ACC112 (cell line): Measurements from ENCODE around the gene TERB1.

Experiments
- H2AFZ ChIP-seq: fragments of 200-600 bp; sonication (generic); one replicate; pipeline ENCODE4 v1.6.0; 2017; ENCODE audit warnings: antibody characterized with exemption, low read length; ENCODE audit not compliant: unreplicated experiment
- H3K27ac ChIP-seq: fragments of 200-600 bp; sonication (generic); 2 replicates; pipeline ENCODE4 v1.5.1; 2014; ENCODE audit warnings: low read depth, mild to moderate bottlenecking, antibody characterized with exemption, low read length, moderate library complexity
- H3K27me3 ChIP-seq: fragments of 200-600 bp; sonication (generic); 2 replicates; pipeline ENCODE4 v1.6.1; 2014; ENCODE audit warnings: mild to moderate bottlenecking, antibody characterized with exemption, low read length, moderate library complexity, mixed read lengths; ENCODE audit not compliant: insufficient read depth
- H3K36me3 ChIP-seq: fragments of 200-600 bp; sonication (generic); 2 replicates; pipeline ENCODE4 v1.6.1; 2016; ENCODE audit warnings: mild to moderate bottlenecking, antibody characterized with exemption, low read length, moderate library complexity, mixed read lengths; ENCODE audit not compliant: insufficient read depth
- H3K4me1 ChIP-seq: fragments of 200-600 bp; sonication (generic); one replicate; pipeline ENCODE4 v1.6.1; 2016; ENCODE audit warnings: low read length, mixed read lengths; ENCODE audit not compliant: insufficient read depth, unreplicated experiment, control insufficient read depth
- H3K4me3 ChIP-seq: fragments of 200-600 bp; sonication (generic); 2 replicates; pipeline ENCODE4 v1.5.1; 2014; ENCODE audit warnings: mild to moderate bottlenecking, low read depth, low read length
- H3K79me2 ChIP-seq: fragments of 200-600 bp; sonication (generic); one replicate; pipeline ENCODE4 v1.6.0; 2016; ENCODE audit warnings: low read length; ENCODE audit not compliant: control insufficient read depth, unreplicated experiment, insufficient read depth

The TERB1 gene

DNA sequence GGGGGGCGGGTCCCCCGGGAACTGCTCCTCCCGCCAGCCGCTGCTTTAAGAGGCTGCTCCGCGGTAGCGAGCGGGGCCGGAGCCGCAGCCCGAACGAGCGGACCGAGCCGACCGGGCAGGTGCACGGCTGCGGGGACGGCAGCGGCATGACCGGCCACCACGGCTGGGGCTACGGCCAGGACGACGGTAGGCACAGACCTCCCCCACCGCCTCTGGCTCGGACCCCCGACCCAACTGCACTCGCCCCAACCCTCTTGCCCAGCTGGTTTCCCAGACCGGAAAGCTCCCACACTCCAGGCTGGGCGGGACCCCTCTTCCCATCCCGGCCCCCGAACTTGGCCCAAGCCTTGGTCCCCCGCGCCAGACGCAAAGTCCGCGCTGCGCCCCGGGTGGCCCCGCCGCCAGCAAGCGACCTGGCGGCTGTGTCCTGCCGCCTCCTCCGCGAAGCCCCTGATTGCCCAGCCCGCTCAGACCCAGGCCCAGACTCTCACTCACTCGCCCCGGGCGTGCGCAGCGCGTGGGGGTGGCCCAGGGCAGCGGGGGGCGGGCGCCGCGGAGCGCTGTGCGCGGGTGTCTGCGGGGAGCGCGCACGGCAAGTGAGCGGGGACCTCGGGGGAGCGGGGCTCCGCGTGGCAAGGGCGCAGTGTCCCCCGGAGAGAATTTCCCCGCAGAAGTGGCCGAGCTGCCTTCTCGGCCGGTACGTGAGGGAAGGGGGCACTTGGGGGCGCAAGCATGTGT is 43.1 kb upstream of the TERB1 start, which contains the start of gene CA7:
Gene CA7, plus strand, starts transcription at position 73 of the 738 bp plus-strand sequence. Its CDS starts 74 bp downstream, at position 147.
- Histone ChIP-seq H3K79me2 (no peaks in the 10 kb centered on the region), H3K36me3 (no peaks in the 10 kb centered on the region), H3K27ac (no peak within 1 kb of the TSS), H3K4me1 (peaks cover 6% of the 10 kb centered on the region), H3K4me3 (peak within 1 kb of the TSS; percentile 70), H3K27me3 (peaks cover 37% of the 10 kb centered on the region), H2AFZ (no peak within 1 kb of the TSS)

- Histone ChIP-seq H3K79me2 (no peaks in the 10 kb centered on the region), H3K4me3 (no peak overlapping the region), H3K36me3 (no peaks in the 10 kb centered on the region), H3K4me1 (peaks cover 6% of the 10 kb centered on the region), H3K27ac (no peak overlapping the region), H2AFZ (no peak overlapping the region), H3K27me3 (peaks cover 37% of the 10 kb centered on the region)
Measured at GRCh38 chr16:66844009-66844341, 42.6 kb upstream of the TERB1 start.

GRCh38 chr16:66843191-66843590 is 41.8 kb upstream of the TERB1 start:
- Histone ChIP-seq H2AFZ (no peak overlapping the region), H3K27me3 (peaks cover 40% of the 10 kb centered on the region), H3K36me3 (no peaks in the 10 kb centered on the region), H3K27ac (no peak overlapping the region), H3K79me2 (no peaks in the 10 kb centered on the region), H3K4me3 (no peak overlapping the region), H3K4me1 (peaks cover 6% of the 10 kb centered on the region)

GRCh38 chr16:66842765-66843164 is 41.4 kb upstream of the TERB1 start:
- Histone ChIP-seq H3K4me3 (no peak overlapping the region), H3K4me1 (peaks cover 6% of the 10 kb centered on the region), H3K27me3 (peaks cover 40% of the 10 kb centered on the region), H3K27ac (no peak overlapping the region), H3K79me2 (no peaks in the 10 kb centered on the region), H2AFZ (no peak overlapping the region), H3K36me3 (no peaks in the 10 kb centered on the region)

- Histone ChIP-seq H3K4me3 (no peak overlapping the region), H3K27ac (no peak overlapping the region), H3K27me3 (peaks cover 39% of the 10 kb centered on the region), H3K4me1 (peaks cover 6% of the 10 kb centered on the region), H2AFZ (no peak overlapping the region), H3K79me2 (no peaks in the 10 kb centered on the region), H3K36me3 (no peaks in the 10 kb centered on the region)
Measured at GRCh38 chr16:66841366-66841765, 40.0 kb upstream of the TERB1 start.

DNA sequence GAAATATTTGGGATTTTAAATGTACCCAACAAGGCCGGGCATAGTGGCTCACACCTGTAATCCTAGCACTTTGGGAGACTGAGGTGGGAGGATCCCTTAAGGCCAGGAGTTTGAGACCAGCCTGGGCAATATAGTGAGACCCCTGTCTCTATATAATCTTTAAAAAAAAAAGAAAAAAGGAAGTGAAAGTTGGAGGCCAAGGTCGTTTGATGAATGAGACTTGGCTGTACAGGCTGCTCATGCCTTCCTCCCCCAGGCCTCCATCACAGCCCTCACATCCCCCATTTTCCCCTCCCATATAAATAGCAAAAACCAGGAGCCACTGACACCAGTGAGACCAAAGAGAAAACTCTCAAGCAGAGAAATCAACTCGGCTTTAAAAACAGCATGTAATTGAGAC is 39.5 kb upstream of the TERB1 start:
- H3K36me3 ChIP-seq, result no peaks in the 10 kb centered on the region
- peaks cover 34% of the 10 kb centered on the region for H3K27me3 ChIP-seq
- H3K79me2 ChIP-seq, result no peaks in the 10 kb centered on the region
- no peak overlapping the region for H3K27ac ChIP-seq
- no peak overlapping the region for H3K4me3 ChIP-seq
- H3K4me1 ChIP-seq, result peaks cover 6% of the 10 kb centered on the region
- no peak overlapping the region for H2AFZ ChIP-seq

DNA sequence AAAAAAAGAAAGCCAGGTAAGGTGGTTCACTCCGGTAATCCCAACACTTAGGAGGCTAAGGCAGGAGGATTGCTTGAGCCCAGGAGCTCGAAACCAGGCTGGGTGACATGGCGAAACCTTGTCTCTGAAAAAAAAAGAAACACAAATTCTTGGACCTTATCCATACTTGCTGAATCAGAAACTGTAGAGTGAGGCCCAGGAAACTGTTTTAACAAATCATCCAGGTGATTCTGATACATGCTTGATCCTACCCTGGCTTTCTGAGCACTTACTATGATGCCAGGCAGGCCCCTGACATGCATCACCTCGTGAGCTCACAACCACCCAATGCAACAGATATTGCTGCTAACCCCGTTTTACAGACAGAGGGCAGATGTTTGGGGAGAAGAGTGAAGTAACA is 33.4 kb upstream of the TERB1 start:
- Histone ChIP-seq H3K4me3 (no peak overlapping the region), H3K36me3 (no peaks in the 10 kb centered on the region), H3K27ac (no peak overlapping the region), H2AFZ (no peak overlapping the region), H3K27me3 (peaks cover 3% of the 10 kb centered on the region; the same call in 1 of the 2 replicates), H3K4me1 (peaks cover 10% of the 10 kb centered on the region), H3K79me2 (peaks cover 6% of the 10 kb centered on the region)

DNA sequence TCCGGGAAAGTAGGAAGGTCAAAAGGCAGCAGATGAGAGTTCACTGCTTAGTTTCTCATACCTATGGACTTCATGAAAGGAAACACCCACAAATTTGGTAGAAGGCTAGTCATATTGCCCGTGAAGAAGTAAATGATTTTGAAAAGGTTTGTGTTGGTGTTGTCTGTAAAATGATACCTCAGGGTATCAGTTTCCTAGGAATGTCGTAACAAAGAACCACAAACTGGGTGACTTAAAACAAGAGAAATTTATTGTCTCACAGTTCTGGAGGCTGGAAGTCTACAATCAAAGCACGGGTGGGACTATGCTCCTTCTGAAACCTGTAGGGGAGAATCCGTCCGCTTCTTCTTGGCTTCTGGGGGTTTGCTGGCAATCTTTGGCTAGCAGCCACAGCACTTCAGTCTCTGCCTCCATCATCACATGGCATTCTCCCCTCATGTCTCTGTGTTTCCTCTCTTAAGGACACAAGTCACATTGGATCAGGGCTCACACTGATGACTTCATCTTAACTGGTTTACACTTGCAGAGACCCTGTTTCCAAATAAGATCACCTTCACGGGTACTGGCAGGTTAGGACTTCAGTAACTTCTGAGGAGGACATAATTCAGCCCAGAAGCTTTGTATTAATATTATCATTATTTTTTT is 31.4 kb upstream of the TERB1 start:
- no peak overlapping the region for H3K4me3 ChIP-seq
- H3K36me3 ChIP-seq, result 0 out of 2 replicates have a peak, but pooled peaks cover 2% of the 10 kb centered on the region
- H3K27me3 ChIP-seq, result no peaks in the 10 kb centered on the region
- no peak overlapping the region for H3K27ac ChIP-seq
- no peak overlapping the region for H2AFZ ChIP-seq
- H3K79me2 ChIP-seq, result peaks cover 25% of the 10 kb centered on the region
- H3K4me1 ChIP-seq, result peaks cover 19% of the 10 kb centered on the region

DNA sequence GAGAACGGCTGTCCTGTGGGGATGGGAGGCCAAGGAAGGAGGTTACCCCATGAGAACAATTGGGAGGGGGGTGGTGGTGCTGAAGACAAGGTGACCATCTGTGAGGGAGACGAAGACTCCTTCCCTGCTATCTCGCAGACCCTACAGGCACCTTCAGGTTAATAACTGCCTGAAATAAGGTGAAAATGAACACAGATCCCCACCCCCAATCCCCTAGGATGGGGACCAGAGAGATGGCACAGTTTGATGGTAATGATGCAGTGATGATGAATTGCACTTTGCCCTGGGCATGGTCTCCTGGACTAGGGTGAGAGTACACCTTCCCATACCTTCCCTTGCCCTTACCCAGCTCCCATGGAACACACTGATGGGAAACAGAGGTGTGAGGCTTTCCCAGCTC is 30.8 kb upstream of the TERB1 start:
- no peaks in the 10 kb centered on the region for H3K27me3 ChIP-seq
- H2AFZ ChIP-seq, result no peak overlapping the region
- no peak overlapping the region for H3K4me3 ChIP-seq
- peaks cover 28% of the 10 kb centered on the region for H3K79me2 ChIP-seq
- 0 out of 2 replicates have a peak, but pooled peaks cover 6% of the 10 kb centered on the region for H3K36me3 ChIP-seq
- no peak overlapping the region for H3K27ac ChIP-seq
- peaks cover 19% of the 10 kb centered on the region for H3K4me1 ChIP-seq

DNA sequence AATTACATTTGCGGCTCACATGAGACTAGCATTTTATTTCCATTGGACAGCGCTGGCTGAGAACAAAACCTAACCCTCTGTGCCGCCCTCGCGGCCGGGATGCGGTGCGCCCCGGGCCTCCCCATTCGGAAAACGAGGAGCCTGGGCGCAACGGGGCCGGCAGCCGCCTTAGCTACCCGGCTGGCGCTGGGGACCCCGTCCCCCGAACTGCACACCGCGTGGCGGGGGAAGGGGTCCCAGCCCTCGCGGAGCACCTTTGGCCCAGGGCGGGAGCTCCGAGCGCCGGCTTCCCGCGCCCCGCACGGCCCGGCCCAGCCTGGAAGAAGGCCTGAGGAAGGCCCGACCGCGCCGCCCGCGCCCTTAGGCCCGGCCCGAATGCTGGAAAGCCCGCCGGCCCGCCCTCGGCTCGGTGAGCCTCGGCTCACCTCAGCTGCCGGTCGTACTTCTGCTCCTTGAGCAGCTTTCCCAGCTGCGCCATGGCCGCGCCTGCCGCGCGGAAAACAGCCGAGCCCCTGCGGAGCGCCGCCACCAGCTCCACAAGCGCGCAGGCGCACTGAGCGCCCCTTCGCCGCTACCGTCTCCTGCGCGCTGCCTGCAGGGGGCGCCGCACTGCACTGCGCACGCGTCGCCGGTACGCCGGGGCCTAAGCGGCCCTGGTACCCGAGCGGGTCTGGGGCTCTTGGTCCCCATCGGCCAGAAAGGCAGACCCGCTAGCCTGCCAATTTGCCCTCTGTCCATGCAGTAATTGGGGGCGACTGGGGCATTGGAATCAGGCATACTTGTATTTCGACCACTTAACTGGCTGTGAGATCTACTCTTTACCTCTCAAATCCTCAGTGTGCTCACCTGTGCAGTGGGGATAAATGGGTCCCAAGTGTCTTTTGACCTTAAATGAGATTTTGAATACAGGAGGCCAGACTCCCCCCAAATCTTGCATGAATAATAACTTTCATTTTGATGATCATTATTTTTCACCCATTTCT is 29.3 kb upstream of the TERB1 start, which contains the start of gene NAE1:
Gene NAE1, minus strand, starts transcription at position 555 of the 983 bp plus-strand sequence. Its CDS starts 77 bp downstream, at position 478.
- Histone ChIP-seq H3K27me3 (no peaks in the 10 kb centered on the region), H3K36me3 (peaks cover 19% of the 10 kb centered on the region), H3K79me2 (peaks cover 40% of the 10 kb centered on the region), H3K4me3 (peak within 1 kb of the TSS; percentile 92), H3K4me1 (peaks cover 19% of the 10 kb centered on the region), H3K27ac (peak within 1 kb of the TSS; percentile 58), H2AFZ (peak within 1 kb of the TSS; percentile 95)
